Measurements from ENCODE around the gene ABCA3.

DNA sequence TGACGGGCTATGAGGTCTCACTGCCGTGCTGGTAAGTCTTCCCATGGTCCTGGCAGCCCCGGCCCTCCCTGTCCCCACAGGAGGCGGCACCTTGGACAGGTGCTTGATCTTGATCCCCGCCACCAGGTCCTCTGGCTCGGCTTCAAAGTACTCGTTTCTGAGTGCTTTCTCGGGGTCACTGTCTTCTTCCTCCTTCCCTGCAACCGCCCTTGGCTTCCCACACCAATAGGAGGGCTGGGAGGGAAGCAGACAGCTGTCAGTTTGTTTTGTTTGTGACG, 40.7 kb downstream of the ABCA3 start:
- TF ChIP-seq, protein P1, sequence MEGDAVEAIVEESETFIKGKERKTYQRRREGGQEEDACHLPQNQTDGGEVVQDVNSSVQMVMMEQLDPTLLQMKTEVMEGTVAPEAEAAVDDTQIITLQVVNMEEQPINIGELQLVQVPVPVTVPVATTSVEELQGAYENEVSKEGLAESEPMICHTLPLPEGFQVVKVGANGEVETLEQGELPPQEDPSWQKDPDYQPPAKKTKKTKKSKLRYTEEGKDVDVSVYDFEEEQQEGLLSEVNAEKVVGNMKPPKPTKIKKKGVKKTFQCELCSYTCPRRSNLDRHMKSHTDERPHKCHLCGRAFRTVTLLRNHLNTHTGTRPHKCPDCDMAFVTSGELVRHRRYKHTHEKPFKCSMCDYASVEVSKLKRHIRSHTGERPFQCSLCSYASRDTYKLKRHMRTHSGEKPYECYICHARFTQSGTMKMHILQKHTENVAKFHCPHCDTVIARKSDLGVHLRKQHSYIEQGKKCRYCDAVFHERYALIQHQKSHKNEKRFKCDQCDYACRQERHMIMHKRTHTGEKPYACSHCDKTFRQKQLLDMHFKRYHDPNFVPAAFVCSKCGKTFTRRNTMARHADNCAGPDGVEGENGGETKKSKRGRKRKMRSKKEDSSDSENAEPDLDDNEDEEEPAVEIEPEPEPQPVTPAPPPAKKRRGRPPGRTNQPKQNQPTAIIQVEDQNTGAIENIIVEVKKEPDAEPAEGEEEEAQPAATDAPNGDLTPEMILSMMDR (IDR thresholded peaks at IDR 0.05), result no peak
- TF ChIP-seq POLR2A (IDR thresholded peaks at IDR 0.05), result no peak

Data from gastroesophageal sphincter (tissue), 3 donors.